CD4-positive, alpha-beta T cell (primary cell): ENCODE results near the gene CARD19. TPM values are rescaled to one million over a fixed set of nuclear protein-coding genes. Genes with fewer than 3 reads are reported as not detected.

ENCODE experiments used
- ATAC-seq: fragments of 200-7000 bp; cut with Tn5 transposase; one replicate; pipeline ENCODE4 v1.10.0; 2022; ENCODE audit warnings: mild to moderate bottlenecking; ENCODE audit not compliant: poor library complexity
- CTCF ChIA-PET: fragments of 350-600 bp; sonication (Branson Sonifier 250); formaldehyde crosslinking; loops from one replicate; lab custom pipeline; 2021; ENCODE audit warnings: antibody characterized with exemption, inconsistent platforms; lab: Charles Lee
- POLR2A ChIA-PET: fragments of 350-600 bp; sonication (Branson Sonifier 250); formaldehyde crosslinking; loops from one replicate; lab custom pipeline; 2021; ENCODE audit warnings: antibody characterized with exemption, inconsistent platforms; lab: Charles Lee
- DNase-seq, 14 experiments: peaks; one replicate each; pipeline ENCODE4 v3.0.0-alpha.2; 2013 to 2020; ENCODE audit warnings: mixed read lengths in 2 of 14
- H3K27ac ChIP-seq, 2 donors: one replicate each; pipeline versions ENCODE4 v1.5.1 to v1.7.0; 2013; ENCODE audit warnings: low read length in 2 of 2, low read depth in 1 of 2, mild to moderate bottlenecking in 1 of 2
- H3K27me3 ChIP-seq, 2 experiments: 1 replicate in 1 of 2; 2 replicates in 1 of 2; pipeline versions ENCODE4 v1.6.1 to v1.7.0; 2013; ENCODE audit warnings: low read length in 2 of 2, control low read depth in 1 of 2, mild to moderate bottlenecking in 1 of 2, moderate library complexity in 1 of 2; ENCODE audit not compliant: insufficient read depth in 2 of 2, control insufficient read depth in 1 of 2
- H3K36me3 ChIP-seq: one replicate; pipeline ENCODE4 v1.6.1; 2013; ENCODE audit warnings: low read length, control low read depth; ENCODE audit not compliant: insufficient read depth
- H3K4me1 ChIP-seq: one replicate; pipeline ENCODE4 v1.6.1; 2013; ENCODE audit warnings: low read length, control low read depth; ENCODE audit not compliant: insufficient read depth
- H3K4me3 ChIP-seq: one replicate; pipeline ENCODE4 v1.5.1; 2013; ENCODE audit warnings: mild to moderate bottlenecking, low read length, moderate library complexity
- H3K9me3 ChIP-seq, 2 experiments: 1 replicate in 1 of 2; 2 replicates in 1 of 2; pipeline versions ENCODE4 v1.6.1 to v1.7.0; 2013; ENCODE audit warnings: low read length in 2 of 2, mild to moderate bottlenecking in 2 of 2, control low read depth in 1 of 2, moderate library complexity in 1 of 2; ENCODE audit not compliant: control insufficient read depth in 1 of 2, insufficient read depth in 1 of 2
- H3K27ac Mint-ChIP-seq: one replicate; pipeline ENCODE4 v1.8.0; 2020; ENCODE audit warnings: mixed read lengths
- H3K27me3 Mint-ChIP-seq: one replicate; pipeline ENCODE4 v1.8.0; 2021; ENCODE audit warnings: mixed read lengths
- H3K36me3 Mint-ChIP-seq: one replicate; pipeline ENCODE4 v1.8.0; 2021; ENCODE audit warnings: low read depth, mixed read lengths
- H3K4me1 Mint-ChIP-seq: one replicate; pipeline ENCODE4 v1.8.0; 2021; ENCODE audit warnings: low read depth, mixed read lengths
- H3K4me3 Mint-ChIP-seq: one replicate; pipeline ENCODE4 v1.8.0; 2020; ENCODE audit warnings: mild to moderate bottlenecking, mixed read lengths
- H3K9me3 Mint-ChIP-seq: one replicate; pipeline ENCODE4 v1.8.0; 2020; ENCODE audit warnings: mixed read lengths
- intact Hi-C, 2 experiments: fragments of 100-400 bp; cut with DNase I in 1 of 2; cut with micrococcal nuclease in 1 of 2; formaldehyde crosslinking; loops; one replicate each; pipeline versions ENCODE4 v1.15.1 to v1.9.0; 2023 to 2025; cut with DNase I, micrococcal nuclease
- total RNA-seq, 174 experiments: library from RNA in 2 of 174; stranded (reverse) in 2 of 174; gene quantifications; one replicate each; pipeline ENCODE4 v1.2.3 and lab custom pipeline; 2021 to 2026
- TF ChIP-seq, protein P1 (sequence below): fragments of 200-600 bp; IDR thresholded peaks from one replicate; pipeline ENCODE4 v1.8.0; 2022; ENCODE audit warnings: antibody characterized with exemption, mild to moderate bottlenecking

CARD19 gene
- total RNA-seq, 2 experiments from 2014 or later = 38.8 to 39.2 TPM

GRCh38 chr9:93065135-93065720, 30.8 kb upstream of the CARD19 start:
- peaks cover 50% of the 10 kb centered on the region for H3K36me3 ChIP-seq
- H3K4me1 Mint-ChIP-seq = peaks cover 98% of the 10 kb centered on the region
- TF ChIP-seq, protein P1, sequence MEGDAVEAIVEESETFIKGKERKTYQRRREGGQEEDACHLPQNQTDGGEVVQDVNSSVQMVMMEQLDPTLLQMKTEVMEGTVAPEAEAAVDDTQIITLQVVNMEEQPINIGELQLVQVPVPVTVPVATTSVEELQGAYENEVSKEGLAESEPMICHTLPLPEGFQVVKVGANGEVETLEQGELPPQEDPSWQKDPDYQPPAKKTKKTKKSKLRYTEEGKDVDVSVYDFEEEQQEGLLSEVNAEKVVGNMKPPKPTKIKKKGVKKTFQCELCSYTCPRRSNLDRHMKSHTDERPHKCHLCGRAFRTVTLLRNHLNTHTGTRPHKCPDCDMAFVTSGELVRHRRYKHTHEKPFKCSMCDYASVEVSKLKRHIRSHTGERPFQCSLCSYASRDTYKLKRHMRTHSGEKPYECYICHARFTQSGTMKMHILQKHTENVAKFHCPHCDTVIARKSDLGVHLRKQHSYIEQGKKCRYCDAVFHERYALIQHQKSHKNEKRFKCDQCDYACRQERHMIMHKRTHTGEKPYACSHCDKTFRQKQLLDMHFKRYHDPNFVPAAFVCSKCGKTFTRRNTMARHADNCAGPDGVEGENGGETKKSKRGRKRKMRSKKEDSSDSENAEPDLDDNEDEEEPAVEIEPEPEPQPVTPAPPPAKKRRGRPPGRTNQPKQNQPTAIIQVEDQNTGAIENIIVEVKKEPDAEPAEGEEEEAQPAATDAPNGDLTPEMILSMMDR = no peak
- no peak for DNase-seq
- no peaks in the 10 kb centered on the region for H3K9me3 Mint-ChIP-seq
- peak overlapping the region; percentile 91 for H3K4me3 Mint-ChIP-seq
- peak overlapping the region; percentile 100 for H3K27ac Mint-ChIP-seq
- peak overlapping the region; percentile 45 for H3K4me3 ChIP-seq
- peak overlapping the region; percentile 83 to 90 for H3K27ac ChIP-seq
- intact Hi-C loops = loop anchor here in 1 of 2 experiments (2.0 kb wide), 1 partner anchor 30 kb away; no protein-coding TSS in a partner anchor
- no peak for ATAC-seq
- no peaks in the 10 kb centered on the region for H3K27me3 ChIP-seq
- H3K4me1 ChIP-seq = peaks cover 78% of the 10 kb centered on the region
- H3K9me3 ChIP-seq = peaks cover 0 to 3% of the 10 kb centered on the region in 2 experiments
- peaks cover 85% of the 10 kb centered on the region for H3K36me3 Mint-ChIP-seq
- no peaks in the 10 kb centered on the region for H3K27me3 Mint-ChIP-seq
- ChIA-PET POLR2A (interaction anchor here (0.6 to 5.1 kb wide), 40 partner anchors 10 to 395 kb away, joined by 3 to 163 read pairs (median 9); partner anchors contain the start of genes CARD19, FAM120A, IPPK and NINJ1), CTCF (interaction anchor here (1.3 to 1.7 kb wide), 3 partner anchors 12 to 108 kb away, joined by 3 to 4 read pairs (median 4); no protein-coding TSS in a partner anchor)

DNA sequence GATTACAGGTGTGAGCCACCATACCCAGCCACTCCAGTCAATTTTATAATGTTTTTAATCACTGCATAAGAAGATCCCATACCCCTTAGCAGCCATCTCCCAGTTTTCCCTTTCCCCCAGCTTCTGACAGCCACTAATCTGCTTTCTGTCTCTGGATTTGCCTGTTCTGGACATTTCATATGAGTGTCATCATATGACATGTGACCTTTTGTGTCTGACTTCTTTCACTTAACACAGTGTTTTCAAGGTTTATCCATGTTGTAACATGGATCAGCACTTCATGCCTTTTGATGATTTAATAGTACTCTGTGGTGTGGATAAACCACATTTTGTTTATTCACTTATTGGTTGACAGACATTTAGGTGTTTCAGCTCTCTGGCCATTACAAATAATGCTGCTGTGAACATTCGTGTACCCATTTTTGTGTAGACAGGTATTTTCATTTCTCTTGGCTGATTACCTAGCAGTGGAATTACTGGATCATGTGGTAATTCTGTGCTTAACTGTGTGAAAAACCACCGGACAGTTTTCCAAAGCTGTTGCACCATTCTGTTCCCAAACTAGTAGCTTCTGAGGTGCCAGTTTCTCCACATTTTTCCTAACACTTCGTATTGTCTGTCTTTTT, 28.9 kb upstream of the CARD19 start:
- H3K4me3 Mint-ChIP-seq = peak overlapping the region; percentile 68
- intact Hi-C loops = no loop called here
- POLR2A ChIA-PET = interaction anchor here (1.0 to 5.1 kb wide), 8 partner anchors 11 to 114 kb away, joined by 3 to 163 read pairs (median 4); no protein-coding TSS in a partner anchor
- no peaks in the 10 kb centered on the region for H3K27me3 Mint-ChIP-seq
- H3K9me3 Mint-ChIP-seq = no peaks in the 10 kb centered on the region
- DNase-seq (no peak), ATAC-seq (no peak)
- peaks cover 98% of the 10 kb centered on the region for H3K4me1 Mint-ChIP-seq
- peak overlapping the region; percentile 37 to 90 for H3K27ac ChIP-seq
- CTCF ChIA-PET = interaction anchor here (0.8 to 1.6 kb wide), 4 partner anchors 39 to 75 kb away, joined by 3 to 5 read pairs (median 3); no protein-coding TSS in a partner anchor
- no peaks in the 10 kb centered on the region for H3K27me3 ChIP-seq
- TF ChIP-seq, protein P1 = no peak
- peak overlapping the region; percentile 100 for H3K27ac Mint-ChIP-seq
- peaks cover 62% of the 10 kb centered on the region for H3K36me3 ChIP-seq
- no peaks in the 10 kb centered on the region for H3K9me3 ChIP-seq
- peaks cover 86% of the 10 kb centered on the region for H3K36me3 Mint-ChIP-seq
- no peak overlapping the region for H3K4me3 ChIP-seq
- peaks cover 78% of the 10 kb centered on the region for H3K4me1 ChIP-seq

- Histone ChIP-seq H3K9me3 (no peaks in the 10 kb centered on the region), H3K4me3 (no peak overlapping the region), H3K36me3 (peaks cover 58% of the 10 kb centered on the region), H3K27ac (no peak overlapping the region), H3K27me3 (no peaks in the 10 kb centered on the region), H3K4me1 (peaks cover 76% of the 10 kb centered on the region)
- Mint-ChIP-seq H3K27me3 (no peaks in the 10 kb centered on the region), H3K4me3 (no peak overlapping the region), H3K36me3 (peaks cover 93% of the 10 kb centered on the region), H3K9me3 (no peaks in the 10 kb centered on the region), H3K4me1 (peaks cover 92% of the 10 kb centered on the region), H3K27ac (peak overlapping the region; percentile 100)
- POLR2A ChIA-PET = interaction anchor here (0.6 to 1.2 kb wide), 2 partner anchors 8 to 12 kb away, joined by 3 read pairs; no protein-coding TSS in a partner anchor
- TF ChIP-seq, protein P1 = no peak
- ATAC-seq (no peak), DNase-seq (no peak)
- intact Hi-C loops = no loop called here
- CTCF ChIA-PET = interaction anchor here (1.3 kb wide), 1 partner anchor 112 kb away, joined by 4 read pairs; no protein-coding TSS in a partner anchor
These were observed 27.1 kb upstream of the CARD19 start for GRCh38 chr9:93068956-93069355.
